ENCODE results near the gene SLIT3.

DNA sequence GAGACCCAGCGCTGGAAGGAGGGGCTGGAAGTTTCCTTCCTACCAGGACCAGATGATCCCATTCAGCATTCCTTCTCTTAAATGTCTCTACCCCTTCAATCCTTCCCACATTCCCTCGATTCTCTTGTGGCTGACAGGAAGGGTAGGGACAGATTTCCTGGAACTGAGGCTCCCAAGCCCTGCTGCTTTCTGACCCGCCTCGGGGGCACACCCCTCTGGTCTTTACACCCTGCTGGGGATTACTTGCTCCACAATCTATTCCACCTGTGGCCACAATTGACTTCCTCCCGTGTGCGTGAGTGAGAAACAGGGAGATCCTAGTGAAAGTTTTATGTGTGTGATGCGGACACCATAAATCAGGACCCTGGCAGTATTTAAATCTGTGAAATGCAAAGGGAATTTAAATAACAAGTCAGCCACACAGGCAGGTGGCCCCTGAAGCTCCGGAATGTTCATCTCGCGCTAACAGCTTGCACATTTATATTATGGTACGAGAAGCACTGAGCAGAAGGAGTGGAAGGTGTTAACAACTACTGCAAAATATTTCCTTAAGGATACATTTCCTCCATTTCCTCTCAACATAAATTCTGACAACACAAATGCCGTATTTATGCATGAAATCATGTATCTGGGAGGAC, 237.5 kb downstream of the SLIT3 start:
- TF ChIP-seq, protein P1, sequence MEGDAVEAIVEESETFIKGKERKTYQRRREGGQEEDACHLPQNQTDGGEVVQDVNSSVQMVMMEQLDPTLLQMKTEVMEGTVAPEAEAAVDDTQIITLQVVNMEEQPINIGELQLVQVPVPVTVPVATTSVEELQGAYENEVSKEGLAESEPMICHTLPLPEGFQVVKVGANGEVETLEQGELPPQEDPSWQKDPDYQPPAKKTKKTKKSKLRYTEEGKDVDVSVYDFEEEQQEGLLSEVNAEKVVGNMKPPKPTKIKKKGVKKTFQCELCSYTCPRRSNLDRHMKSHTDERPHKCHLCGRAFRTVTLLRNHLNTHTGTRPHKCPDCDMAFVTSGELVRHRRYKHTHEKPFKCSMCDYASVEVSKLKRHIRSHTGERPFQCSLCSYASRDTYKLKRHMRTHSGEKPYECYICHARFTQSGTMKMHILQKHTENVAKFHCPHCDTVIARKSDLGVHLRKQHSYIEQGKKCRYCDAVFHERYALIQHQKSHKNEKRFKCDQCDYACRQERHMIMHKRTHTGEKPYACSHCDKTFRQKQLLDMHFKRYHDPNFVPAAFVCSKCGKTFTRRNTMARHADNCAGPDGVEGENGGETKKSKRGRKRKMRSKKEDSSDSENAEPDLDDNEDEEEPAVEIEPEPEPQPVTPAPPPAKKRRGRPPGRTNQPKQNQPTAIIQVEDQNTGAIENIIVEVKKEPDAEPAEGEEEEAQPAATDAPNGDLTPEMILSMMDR (IDR thresholded peaks at IDR 0.05) = no peak
- no peak for TF ChIP-seq POLR2AphosphoS5 (IDR thresholded peaks at IDR 0.05; ENCODE audit: insufficient read depth in 1 of 2, low read depth in 1 of 2)
